ENCODE results near the gene EEF2K.
"Not testable (repeated sequence)": the region's sequence is repeated elsewhere in the genome, so short reads cannot be mapped to it uniquely, and the experiment has no call there.

Gene EEF2K

DNA sequence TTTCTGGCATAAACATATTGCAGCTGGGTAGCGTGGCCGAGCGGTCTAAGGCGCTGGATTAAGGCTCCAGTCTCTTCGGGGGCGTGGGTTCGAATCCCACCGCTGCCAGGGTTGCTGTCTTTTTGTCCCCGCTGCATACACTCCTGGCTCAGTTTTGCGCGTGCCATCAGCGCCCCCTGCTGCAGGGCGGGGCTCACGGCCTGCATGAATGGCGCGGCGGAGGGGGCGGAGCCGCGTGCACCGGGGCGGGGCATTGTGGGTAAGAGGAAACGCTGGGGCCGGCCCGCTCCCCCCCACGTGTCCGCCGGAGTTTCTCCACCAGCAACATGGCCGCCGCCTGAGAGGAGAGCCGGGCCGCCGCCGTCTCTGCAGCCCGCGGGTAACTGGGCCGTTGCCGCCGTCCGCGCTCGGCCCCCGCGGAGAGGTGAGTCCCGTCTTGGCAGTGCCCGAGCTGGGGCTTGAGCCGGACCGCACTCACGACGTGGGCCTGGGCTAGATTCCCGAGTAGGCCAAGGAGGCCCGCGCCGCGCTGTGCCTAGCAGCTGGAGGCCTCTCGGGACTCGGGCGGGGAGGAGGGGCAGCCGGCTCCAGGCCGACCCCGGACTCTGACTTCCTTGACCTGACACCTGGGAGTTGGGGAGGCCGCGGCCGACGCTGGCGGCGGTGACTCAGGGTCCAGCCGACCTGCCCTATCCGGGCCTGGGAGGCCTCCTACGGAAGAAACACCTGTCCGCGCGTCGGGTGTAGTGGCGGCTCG is 91.2 kb downstream of the EEF2K start, which contains the start of gene POLR3E:
Gene POLR3E, plus strand, starts transcription at position 296 of the 757 bp plus-strand sequence. CDS start 5,560 bp downstream, outside the sequence.
- peak; percentile 86 for DNase-seq

DNA sequence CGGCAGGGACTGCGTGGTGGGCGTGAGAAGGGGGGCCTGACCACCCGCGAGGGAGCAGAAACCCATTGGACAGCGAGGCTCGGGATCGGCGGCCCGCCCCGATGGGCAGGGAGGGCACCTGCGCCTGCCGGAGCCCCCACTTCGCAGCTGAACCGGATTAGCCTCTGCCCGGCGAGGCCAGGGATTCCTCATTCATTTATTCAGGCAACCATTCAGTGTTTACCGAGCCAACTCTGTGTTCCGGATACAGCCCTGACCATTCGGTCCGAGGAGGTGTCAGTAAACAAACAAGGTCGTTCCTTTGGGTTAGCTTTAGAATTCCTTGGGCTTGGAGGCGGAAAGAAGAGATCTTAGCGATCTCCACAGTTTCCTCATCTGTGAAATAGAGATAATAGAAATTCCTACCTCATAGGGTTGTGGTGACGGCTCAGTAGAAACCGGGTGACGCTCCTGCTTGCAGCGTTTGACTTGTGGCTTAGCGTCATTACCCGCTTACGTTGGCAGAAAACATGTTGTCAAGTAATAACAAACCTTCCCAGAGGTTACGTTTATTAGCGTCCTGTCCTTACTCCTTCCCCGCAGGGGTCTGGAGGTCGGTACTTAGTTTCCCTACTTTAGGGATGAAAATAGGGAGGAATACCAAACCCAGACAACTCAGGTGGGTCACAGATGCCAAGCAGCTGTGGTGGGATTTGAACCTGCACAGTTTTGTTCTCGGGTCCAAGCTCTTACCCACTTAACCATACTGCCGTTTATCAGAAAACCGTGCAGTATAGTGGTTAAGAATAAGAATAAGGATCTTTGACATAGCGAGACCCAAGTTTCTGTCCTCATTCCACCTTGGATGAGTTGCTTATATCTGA is 92.0 kb downstream of the EEF2K start:
- DNase-seq, result peak; percentile 92

DNA sequence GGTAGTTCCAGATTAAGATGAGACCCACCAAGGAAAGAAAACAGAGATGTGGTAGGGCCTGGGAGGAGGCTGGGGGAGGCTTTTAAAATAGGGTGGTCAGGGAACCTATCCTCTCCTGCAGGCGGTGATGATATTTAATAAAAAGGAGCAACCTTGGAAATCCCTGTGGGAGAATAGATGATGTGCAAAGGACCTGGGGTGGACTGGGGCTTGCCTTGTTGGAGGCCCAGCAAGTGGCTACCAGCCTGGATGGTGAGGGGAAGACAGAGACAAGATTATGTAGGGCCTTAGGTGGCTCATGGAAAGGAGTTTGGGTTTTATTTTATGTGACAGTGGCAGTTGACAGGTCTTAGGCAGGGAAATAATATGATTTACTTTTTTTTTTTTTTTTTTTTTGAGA is 93.0 kb downstream of the EEF2K start:
- no peak for DNase-seq

GRCh38 chr16:22300427-22301071 is 94.5 kb downstream of the EEF2K start:
- DNase-seq, result peak; percentile 39

DNA sequence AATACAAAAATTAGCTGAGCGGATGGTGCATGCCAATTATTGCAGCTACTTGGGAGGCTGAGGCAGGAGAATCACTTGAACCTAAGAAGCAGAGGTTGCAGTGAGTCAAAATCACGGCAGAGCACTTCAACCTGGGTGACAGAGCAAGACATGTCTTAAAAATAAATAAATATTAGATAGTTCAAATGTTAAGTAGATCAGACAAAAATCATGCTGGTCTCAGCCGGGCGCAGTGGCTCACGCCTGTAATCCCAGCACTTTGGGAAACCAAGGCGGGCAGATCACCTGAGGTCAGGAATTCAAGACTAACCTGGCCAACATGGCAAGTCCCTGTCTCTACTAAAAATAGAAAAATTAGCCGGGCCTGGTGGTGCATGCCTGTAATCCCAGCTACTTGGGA is 95.3 kb downstream of the EEF2K start:
- not testable (repeated sequence) for DNase-seq

DNA sequence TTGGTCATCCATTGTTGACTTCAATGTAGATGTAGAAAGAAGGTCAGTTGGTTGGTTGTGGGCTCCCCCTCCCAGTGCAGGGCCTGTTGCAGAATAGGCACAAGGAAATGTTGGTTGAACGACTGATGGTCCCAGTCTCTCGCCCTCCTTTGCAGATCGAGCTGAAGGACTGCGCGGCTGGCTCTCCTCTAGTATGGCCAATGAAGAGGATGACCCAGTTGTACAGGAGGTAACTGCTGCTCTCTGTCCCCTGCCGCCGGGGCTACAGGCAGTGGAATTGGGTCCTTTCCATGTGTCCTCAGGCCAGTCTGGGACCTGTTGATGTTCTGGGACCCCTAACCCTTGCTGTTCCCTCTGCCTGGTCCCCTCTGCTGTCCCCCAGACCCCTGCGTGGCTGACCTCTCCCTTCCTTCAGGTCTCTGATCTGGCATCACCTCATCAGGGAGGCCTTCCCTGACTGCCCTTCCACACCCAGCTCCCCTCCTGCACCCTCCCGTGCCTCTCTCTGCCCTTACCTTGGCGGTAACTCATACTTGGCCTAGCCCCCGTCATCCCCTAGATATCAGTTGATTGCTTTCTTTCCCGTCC is 96.8 kb downstream of the EEF2K start:
- no peak for DNase-seq

DNA sequence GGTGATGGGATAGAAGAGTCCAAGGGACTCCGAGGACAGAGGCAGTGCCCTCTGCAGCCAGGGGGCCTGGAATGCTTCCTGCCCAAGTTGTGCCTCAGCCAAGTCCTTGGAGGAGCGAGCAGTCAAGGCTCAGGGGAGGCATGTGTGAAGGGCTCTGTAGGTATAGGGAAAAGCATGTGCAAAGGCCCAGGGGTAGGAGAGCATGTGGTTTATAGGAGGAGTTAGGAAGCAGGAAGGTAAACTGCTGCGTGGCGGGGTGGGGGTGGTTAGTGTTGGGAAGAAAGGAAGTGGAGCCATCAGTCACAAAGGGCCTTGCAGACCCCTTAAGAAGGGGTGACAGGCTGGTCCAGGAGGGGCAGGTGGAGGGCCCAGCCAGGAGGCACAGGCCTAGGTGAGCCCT is 98.3 kb downstream of the EEF2K start:
- DNase-seq, result no peak

GRCh38 chr16:22306788-22307187 is 100.7 kb downstream of the EEF2K start:
- DNase-seq, result no peak

DNA sequence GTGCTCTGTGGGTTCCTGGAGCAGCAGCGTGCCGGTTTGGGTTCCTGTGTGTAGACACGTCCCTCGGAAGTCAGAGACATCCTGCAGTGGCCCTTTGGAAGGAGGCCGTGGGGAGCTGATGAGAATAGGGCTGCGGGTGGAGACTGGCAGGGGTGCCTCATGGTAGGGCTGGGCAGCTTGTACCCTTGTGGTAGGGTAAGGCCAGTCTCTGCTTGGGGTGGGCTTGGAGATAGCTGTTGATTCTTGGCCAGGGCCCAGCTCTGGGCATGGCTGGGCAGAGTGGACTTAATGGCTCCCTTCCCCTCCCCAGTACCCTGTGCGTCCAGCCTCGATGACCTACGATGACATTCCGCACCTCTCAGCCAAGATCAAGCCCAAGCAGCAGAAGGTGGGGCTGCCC is 101.8 kb downstream of the EEF2K start:
- no peak for DNase-seq

- DNase-seq, result no peak
These were observed 102.9 kb downstream of the EEF2K start for GRCh38 chr16:22308824-22309520.

DNA sequence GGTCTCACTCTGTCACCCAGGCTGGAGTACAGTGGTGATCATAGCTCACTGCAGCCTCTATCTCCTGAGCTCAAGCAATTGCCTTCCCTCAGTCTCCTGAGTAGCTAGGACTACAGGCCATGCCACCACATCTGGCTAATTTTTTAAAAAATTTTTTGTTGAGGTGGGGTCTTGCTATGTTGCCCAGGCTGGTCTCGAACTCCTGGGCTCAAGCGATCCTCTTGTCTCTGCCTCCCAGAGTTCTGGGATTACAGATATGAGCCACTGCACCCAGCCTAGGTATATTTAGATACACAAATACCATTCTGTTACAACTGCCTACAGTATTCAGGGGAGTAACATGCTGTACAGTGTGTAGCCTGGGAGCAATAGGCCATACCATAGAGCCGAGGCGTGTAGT is 105.4 kb downstream of the EEF2K start:
- no peak for DNase-seq

GRCh38 chr16:22312897-22313781 is 107.1 kb downstream of the EEF2K start:
- no peak for DNase-seq

DNA sequence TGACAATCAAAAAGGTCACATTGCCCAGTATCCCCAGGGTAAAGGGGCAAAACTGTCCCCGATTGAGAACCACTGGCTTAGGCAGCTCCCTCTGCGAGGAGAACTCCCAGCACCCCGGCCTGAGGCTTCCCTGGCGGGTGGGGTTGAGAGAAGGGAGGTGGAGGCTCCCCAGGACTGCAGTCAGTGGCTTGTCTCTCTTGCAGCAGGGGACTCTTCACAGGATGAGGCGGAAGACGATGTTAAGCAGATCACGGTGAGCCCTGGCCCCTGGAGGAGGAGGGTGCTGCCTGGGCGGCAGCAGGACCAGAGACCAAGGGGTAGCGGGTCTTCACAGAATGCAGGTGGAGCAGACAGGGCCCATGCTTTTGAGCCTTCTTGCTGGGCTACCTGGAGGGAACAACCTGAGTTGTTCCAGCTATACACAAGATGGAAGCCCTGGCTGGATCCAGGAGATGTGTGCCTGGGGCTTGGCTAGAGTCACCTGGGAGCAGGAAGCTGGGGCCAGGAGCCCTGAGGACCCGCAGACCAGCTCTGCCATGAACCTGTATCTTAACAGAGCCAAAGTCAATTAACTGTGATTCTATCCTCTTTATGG is 107.9 kb downstream of the EEF2K start:
- DNase-seq, result no peak

DNA sequence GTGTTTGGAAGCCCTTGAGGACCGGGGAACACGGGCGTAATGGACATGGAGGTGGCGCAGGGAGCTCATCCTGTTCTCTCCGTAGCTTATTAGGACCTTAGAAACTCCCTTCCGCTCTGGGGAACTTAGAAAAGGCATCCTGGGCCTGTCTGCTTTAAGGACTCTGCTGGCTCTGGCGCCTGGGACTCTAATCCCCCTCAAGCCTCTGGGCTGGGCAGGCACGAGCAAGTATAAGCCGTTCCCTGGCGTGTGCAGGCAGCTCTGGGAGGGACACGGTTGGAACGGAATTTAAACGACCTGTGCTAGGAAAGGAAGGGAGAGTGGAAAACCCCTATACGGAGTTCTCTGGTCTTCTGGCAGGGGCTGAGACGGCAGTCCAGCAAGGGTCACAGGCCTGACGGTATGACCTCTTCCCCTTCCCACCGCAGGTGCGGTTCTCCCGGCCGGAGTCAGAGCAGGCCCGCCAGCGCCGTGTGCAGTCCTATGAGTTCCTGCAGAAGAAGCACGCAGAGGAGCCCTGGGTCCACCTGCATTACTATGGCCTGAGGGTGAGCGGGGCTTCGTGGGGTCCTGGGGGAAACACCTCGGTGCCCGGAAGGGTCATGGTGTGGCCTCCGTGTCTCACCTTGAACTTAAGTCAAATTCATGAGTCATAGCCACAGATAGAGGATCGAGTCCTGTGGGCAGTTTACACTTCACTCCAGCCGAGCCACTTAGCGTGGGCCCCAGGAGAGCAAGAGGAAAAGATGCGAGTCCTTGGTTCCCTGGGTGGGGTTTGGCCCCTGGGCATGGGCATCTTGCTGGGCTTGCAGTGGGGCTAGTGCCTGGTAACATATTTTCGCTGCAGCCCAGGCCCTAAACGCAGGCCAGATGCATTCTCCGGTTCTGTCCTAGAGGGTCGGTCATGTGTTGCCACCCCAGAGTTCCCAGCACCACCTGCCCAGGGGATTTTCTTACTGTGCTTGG is 108.9 kb downstream of the EEF2K start:
- no peak for DNase-seq

DNA sequence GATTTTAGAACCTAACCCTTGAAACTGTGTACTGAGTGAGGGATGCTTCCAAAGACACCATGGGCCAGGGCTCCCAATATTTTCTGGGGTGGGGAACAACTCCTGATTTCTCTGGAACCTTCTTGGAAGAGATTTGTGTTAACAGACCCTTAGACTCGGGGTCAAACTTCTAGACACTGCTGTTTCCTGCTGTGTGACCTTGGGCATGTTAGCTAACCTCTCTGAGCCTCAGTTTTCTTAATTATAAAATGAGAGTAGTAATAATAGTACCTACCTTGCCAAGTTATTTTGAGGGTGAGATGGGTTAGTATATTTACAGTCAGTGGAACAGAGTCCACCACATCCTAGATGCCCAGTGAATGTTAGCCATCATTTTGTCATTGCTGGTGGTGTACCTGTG is 109.9 kb downstream of the EEF2K start:
- DNase-seq, result no peak

DNA sequence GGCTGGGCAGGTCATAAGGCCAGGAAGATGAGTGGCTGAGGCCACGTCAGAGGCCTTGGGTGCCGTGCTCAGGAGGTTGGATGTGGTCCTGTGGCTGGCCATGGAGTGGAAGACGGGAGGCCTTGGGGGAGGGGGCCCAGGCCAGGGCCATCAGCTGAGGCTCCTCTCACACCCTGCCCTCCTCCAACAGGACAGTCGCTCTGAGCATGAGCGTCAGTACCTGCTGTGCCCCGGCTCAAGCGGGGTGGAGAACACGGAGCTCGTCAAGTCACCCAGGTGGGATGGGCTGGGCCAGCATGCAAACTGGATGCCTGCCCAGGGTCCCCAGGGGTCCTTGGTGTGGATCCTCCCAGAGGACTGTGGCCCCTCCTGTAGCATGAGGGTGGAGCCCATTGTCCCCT is 110.3 kb downstream of the EEF2K start:
- no peak for DNase-seq

DNA sequence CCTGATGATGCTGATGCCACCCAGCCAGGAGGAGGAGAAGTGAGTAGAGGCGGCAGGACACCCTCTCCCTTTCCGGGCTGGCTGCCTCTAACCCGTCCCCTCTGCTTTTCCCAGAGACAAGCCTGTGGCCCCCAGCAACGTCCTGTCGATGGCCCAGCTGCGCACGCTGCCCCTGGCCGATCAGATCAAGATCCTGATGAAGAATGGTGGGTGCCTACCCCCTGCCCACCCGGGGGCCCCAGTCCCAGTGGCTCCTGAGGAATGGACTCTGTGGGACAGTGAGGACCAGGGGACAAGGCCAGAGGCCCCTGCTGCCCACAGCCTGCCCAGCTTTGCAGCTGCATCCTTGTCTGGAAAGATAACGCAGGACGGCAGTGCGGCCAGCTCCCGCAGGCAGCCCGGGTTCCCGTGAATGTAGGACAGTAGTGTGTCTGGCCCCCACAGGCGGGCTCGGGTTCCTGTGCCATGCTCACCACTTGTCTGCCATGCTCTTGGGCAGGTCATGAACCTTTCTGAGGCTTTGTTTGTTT is 111.0 kb downstream of the EEF2K start:
- no peak for DNase-seq

DNA sequence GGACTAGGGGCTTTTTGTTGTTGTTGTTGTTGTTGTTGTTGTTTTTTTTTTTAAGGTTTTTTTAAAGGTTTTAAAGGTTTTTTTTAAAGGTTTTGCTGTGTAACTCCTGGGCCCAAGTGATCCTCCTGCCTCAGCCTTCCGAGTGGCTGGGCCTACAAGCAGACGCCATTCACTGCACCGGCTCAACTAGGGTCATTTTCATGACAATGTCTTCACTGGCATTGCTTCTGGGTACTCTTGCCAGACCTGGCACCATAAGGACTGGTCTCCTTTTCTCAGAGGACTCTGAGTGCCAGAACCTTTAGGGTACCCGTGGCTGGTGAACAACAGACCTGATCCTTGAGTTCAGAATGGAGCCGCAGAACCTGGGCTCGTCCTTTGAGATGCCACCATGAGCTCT is 111.5 kb downstream of the EEF2K start:
- DNase-seq, result no peak

GRCh38 chr16:22318690-22319358 is 112.7 kb downstream of the EEF2K start:
- DNase-seq, result no peak

Data from NCI-H1694 treated with DMSO at 0.1 percent for 48 hours (cell line).